GM18519 (cell line): Measurements from ENCODE around the gene F11R.
"Not testable (repeated sequence)": the region's sequence is repeated elsewhere in the genome, so short reads cannot be mapped to it uniquely, and the experiment has no call there.

Experiments used
- ATAC-seq: cut with Tn5 transposase; IDR thresholded peaks from one replicate; pipeline ENCODE4 v1.9.1; 2021; ENCODE audit warnings: mild to moderate bottlenecking, moderate library complexity; ENCODE audit not compliant: unreplicated experiment, low FRiP score

Gene F11R

DNA sequence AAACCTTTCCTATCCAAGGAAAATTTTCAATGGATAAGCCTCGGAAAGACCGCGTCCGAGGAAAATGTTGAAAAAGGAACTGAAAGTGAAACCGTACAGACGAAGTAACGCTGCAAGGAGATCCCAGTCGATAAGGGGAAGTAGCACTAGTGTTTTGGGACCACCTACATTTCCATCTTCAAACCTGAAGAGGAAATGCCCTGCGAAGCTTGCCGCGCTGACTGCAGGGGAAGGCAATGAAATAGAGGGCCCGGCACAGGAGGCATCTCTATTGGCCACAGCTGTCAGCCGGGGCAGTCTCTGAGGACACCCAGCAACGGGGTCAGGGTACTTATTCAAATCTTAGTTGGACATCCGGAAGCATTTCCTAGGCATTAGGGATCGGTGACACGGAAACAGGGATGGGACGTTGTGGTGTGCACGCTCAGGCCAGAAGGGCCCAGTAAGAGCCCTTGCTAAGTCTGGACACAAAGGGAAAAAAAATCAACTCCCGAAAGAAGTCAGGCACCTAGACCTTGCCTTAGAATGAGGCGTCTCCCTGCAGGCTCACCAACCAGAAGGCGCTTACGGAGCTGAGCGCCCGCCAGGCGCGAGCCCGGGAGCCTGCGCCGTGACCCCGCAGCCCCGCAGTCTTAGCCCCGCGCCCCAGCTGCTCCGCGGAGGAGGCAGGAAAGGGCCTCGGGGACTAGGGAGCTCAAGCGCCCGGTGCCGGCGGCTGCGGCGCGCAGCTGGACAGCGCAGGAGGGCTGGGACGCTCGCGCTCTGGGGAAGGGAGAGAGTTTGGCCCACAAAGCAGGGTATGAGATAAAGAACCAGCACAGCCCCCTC, 24.2 kb upstream of the F11R start:
- ATAC-seq: no peak

DNA sequence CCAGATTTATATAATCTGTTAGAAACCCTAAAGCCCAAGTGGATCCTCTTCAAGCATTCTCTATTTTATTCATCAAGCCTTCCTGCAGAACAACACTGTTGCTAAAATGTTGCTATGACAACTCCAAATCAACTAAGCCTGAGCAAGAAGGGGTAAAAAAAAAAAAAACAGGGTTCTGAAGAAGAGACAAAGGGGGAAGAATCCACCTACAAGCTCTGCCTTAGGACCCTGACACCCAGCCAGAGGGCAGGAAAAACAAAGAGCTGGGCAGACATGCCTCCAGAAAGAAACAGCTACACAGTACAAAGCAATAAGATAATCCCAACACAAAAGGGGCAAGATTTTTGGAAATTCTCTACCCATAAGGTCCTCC, 23.6 kb upstream of the F11R start:
- no peak for ATAC-seq

DNA sequence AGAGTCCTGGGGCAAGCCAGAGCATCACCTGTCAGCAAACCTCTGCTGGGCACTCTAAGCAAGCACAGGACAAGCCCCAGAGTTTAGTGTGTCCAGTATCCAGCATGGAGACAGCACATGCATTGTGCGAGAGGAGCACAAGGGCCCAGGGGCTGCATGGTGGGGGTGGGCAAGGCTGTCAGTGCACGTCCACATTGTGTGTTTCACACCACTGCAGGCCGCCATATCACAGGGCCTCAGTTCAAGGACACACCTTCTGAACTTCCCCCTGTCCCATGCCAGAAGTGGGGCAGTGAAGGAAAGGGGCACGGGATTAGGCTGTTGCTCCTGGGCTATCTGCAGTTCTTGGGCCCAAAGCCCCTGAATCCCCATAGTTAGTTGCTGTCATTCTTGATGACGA, 18.6 kb upstream of the F11R start:
- ATAC-seq: no peak

DNA sequence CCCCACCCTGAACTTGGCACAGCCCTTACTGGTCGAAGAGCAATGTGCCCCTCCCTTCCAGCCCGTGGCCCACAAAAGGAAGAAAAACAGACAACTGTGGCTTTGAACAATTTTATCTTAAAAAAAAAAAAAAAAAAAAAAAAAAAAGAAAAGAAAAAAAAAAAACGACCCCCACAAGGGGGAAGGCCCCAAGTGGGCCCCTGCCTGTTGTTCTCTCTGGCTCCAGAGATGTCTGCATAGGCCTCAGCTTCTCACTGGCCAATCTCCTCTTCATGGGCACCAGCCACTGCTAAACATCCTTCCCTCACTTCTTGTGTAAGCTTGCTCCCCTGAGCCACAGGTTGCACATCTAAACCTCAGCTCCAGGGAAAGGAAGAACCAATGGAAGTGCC, 18.2 kb upstream of the F11R start:
- ATAC-seq: no peak

DNA sequence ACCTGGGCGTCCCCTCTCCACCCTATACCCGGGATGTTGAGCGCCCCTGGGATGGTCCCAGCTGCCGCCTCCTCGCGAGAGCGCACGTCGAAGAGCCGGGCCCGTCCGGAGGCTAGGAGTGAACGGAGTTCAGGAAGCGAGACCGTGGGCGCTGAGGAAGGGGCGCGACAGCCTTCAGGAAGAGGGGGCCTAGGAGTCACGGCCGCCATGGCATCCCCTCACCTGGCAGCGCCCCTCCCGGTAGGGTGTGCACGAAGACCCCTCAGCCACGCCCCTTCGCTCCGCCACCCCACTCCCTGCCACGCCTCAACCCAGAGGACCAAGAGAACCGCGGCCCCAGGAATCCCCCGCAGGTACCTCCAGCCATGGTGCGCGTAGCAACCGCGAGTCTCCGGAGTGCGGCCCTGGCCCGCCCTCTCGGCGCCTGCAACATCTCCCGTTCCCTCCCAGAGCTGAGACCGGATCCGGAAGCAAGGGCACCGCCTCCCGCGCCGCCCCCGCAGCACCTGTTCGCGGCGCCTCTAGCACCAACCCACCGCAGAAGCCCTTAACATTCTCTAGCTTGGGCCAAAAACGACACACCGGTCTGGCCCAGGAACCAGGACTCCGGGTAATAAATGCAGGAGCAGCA, 17.7 kb upstream of the F11R start, which contains the start of gene TSTD1:
TSTD1 (minus strand) TSS at position 442 of the 631 bp plus-strand sequence; CDS start at position 367, 75 bp downstream.
- peak; percentile 55 for ATAC-seq

DNA sequence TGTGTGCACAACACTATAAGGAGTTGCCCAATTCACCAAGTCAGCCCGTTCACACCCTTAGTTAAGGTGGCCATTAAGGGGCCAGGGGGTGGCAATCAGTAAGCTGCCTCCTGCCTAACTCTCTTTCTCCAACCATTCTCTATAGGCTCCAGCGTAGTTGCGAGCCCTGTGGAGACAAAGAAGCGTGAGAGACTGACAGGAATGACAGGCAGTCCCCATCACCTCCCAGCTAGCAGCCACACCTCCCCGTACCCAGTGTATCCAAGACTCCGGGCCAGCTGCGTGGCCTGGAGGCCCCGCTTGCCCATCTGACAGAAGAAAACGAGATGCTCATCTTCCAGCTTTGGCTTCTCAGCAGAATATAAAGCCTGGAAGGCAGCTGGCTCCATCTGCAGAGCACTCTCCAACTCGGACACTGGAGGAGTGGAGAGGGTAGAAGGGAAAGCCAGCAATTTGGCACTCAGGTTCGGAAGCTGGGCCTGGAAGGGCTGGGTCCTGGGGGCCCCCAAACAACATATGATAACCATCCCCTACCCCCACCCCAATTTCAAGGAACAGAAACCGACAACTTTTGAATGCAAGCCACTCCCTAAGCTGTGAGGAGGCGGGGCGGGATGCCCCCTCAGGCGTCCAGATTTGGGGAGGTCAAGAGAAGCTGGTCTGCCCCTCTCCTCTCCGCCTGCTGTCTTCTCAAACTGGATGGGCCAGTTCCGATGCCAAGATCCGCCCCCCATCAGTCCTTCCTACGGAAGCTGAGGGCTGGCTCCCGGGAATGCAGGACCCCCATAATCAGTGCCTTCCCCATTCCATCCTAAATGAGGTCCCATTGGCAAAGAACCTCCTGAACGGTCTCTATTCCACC, 16.9 kb upstream of the F11R start:
- ATAC-seq: no peak

DNA sequence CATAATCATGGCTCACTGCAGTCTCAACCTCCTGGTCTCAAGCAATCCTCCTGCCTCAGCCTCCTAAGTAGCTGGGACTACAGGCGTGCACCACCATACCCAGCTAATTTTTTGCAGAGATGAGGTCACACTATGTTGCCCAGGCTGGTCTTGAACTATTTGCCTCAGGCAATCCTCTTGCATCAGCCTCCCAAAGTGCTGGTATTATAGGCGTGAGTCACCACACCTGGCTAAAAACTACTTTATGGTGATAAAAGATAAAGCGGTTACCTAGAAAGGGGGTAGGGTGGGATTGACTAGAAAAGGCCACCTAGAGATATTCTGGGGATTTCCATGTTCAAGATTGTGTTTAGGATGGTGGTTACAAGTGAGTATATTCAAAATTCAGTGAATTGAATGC, 12.8 kb upstream of the F11R start:
- ATAC-seq: no peak

DNA sequence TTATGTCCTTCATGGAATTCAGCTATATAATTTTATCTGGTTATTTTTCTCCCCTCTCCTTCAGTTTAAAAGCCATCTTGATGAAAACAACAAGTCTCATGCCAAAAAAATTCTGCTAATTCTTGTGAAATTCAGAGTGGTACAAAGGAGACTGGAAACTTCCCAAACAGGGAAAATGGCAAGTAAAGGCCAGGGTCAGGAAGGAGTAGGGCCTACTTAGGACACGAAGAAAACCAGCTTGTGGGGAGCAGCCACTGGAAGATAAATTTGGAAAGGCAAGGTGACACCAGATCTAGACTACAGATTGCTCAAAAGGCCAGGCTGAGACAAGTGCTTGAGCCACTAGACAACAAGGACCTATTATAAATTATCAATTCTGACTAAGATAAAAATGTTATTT, 11.5 kb upstream of the F11R start:
- ATAC-seq: no peak

DNA sequence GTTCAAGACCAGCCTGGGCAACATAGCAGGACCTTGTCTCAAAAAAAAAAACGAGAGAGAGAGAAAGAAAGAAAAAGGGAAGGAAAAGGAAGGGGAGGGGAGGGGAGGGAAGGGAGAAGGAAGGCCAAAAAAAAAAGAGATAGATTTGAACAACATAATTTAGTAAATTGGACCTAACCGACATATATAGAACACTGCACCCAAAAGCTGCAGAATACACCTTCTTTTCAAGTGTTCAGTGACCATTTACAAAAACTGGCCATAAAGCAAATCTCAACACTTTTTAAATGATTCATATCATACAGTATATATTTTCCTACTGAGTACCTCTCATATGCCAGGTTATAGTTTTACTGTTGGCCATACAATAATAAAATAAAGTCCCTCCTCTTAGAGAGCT, 10.9 kb upstream of the F11R start:
- no peak for ATAC-seq

DNA sequence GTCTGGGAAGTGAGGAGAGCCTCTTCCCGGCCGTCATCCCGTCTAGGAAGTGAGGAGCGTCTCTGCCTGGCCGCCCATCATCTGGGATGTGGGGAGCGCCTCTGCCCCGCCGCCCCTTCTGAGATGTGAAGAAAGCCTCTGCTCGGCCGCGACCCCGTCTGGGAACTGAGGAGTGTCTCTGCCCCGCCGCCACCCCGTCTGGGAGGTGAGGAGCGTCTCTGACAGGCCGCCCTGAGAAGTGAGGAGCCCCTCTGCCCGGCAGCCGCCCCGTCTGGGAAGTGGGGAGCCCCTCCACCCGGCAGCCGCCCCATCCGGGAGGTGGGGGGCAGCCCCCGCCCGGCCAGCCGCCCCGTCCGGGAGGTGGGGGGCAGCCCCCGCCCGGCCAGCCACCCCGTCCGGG, 8.5 kb upstream of the F11R start:
- ATAC-seq: not testable (repeated sequence)

DNA sequence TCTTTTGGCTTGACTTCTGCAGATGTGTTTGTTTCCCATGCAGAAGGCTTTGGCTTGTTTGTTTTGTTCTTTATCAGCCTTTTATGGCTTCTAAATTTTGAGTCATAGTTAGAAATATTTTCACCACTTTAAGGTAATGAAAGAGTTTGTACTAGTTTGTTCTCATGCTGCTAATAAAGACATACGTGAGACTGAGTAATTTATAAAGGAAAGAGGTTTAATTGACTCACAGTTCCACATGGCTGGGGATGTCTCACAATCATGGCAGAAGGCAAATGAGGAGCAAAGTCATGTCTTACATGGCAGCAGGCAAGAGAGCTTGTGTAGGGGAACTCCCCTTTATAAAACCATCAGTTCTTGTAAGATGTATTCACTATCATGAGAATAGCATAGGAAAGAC, 6.0 kb upstream of the F11R start:
- not testable (repeated sequence) for ATAC-seq

DNA sequence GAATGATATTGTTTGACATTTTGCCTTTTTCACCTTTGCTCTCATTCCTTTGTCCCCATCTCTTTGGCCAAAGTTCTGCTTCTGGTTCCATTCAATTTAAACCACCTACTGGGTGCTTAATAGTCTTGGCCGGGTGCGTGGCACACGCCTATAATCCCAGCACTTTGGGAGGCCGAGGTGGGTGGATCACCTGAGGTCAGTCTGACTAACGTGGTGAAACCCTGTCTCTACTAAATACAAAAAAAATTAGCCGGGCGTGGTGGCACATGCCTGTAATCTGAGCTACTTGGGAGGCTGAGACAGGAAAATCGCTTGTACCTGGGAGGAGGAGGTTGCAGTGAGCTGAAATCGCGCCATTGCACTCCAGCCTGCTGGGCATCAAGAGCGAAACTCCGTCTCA, 1.5 kb upstream of the F11R start:
- ATAC-seq: not testable (repeated sequence)

DNA sequence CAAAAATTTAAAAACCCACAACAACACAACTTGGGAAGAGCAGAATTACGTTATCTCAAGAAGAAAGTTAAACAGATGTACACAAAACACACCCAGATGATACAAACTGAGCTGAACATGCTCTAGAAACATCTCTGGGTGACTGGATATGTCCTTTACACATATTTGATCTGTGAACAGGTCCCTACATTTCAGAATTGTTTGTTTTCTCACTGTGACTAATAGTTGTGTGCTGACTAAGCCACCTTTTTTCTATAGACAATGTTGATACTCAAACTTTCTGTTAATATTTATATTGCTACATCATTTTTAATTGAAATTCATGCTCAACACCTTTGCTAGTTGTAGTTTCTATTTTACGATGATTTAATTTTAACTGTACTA, 1.0 kb upstream of the F11R start:
- no peak for ATAC-seq

DNA sequence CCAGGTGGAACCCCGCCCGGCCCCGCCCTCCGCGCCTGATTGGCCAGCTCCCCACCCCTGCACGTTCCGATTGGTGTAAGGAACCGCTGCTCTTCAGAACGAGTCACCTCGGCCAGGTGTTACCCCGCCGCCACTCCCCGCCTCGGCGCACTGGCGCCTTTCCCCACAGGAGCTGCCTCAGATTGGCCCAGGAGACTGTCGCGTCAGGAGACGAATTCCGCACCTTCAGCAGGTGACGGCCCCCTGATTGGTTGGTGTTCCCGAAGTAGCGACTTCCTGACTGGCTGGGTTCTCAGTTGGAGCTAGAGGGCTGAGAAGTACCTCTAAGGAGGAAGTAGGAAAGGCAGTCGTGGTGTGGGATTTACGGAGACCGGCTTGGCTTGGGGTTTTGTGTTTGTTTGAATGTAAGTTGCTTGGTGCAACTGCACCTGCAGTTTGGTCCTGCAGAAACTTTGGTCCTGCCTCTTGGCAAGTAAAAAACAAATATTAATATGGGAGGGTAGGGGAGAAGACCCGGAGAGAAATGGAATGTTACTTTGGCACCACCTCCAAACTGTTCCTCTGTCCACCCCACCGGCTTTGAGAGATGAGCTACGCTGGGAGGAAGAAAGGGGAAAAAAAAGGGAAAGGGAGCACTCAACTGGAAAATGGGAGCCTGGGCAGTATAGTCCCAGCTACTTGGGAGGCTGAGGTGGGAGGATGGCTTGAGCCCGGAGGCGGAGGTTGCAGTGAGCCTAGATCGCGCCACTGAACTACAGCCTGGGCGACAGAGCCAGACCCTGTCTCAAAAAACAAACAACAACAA, 415 bp upstream of the F11R start:
- ATAC-seq: peak; percentile 68

DNA sequence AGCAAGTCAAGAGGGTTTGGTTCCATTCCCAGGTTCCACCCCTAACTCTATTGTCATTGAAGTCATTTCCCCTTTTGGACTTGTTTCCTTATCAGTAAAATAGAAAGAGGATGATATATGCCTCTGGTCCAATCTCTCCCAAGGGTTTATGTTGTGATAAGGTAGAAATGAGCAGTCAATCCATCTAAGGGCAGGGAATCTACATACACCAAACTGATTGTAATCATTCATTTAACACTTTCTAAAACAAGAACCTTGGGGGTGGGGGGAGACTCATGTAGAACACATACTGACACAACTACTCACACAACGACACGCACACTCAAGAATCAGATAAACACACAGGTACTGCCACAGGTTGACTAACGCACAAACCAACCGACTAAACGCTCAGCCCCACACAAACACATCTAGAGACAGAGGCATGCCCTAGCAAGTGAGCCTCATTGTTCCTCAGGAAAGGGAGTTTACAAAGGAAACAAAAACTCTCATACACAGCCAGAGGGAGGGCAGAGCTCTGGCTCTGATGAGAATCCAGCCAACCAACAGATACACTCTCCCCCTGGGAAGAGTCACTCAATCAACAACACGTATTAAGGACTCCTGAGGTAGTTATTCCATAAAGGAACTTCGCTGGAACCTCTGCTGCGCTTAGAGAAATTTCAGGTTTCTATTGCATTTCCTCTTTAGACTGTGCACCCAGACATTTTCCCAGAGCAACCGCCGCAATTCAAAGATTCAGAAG, 1.0 kb downstream of the F11R start:
- no peak for ATAC-seq

DNA sequence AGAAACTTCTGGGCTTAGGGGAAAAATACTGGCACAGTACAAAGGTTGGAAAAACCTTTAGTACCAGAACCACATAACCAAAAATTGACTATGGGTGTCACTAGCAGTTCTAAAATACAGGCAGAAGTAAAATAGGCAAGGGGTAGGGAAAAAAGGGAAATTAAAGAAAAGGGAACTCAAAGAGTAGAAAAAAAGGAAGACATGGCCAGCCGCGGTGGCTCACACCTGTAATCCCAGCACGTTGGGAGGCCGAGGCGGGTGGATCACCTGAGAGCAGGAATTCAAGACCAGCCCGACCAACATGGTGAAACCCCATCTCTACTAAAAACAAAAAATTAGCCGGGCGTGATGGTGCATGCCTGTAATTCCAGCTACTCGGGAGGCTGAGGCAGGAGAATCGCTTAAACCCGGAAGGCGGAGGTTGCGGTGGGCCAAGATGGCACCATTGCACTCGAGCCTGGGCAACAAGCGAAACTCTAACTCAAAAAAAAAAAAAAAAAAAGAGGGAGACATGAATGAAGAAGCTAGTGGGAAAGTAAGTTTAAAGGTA, 1.8 kb downstream of the F11R start:
- ATAC-seq: not testable (repeated sequence)

DNA sequence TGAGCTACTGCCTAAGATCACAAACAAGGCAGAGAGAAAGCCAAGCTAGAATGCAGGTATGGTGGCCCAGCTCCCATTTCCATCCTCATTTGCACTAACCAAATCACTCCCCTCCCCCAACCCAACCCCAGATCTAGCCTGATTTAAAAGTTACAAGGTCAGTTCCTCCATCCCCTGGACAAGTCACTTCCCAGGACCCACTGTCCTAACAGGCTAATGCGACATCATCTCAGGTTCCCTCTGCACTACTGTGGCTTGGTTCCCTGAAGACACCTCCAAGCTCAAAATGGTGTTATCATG, 2.4 kb downstream of the F11R start:
- ATAC-seq: no peak

DNA sequence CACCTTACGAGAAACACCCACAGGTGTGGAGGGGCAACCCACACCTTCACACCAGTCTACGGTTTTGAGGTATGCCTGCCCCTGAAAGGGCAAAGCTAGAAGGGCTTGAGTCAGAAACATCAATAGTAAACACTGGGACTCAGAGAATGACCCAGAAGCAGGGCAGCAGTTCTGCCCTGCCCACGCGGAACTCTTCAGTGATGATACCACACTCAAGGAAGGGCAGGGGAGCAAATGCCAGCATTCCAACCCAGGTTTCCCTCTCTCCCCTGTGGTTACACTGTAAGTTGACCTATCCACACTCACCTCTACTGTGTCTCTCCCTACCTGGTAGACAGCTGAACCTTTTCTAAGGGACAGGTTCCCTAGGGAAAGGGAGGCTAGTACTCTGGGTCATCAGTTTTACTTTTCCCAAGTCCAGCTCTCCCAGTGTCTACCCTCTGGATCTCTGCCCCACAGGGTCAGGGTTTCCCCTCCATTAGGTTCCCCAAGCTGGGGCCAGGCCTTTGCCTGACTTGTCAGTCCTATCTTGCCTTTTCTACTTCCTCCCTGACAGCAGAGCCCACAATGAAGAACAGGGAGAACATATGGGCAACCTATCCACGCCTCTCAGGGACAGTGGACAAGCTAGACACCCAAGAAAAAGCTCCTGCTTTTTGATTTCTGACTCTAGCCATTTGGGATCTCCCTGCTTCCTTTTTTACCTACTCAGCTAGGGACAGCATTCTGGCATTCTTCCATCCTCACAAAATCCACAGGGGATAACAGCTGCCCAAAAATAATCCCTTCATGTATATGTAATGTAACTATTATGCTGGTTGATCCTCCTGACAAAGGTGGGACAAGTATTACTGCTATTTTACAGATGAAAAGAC, 3.0 kb downstream of the F11R start:
- ATAC-seq: no peak

DNA sequence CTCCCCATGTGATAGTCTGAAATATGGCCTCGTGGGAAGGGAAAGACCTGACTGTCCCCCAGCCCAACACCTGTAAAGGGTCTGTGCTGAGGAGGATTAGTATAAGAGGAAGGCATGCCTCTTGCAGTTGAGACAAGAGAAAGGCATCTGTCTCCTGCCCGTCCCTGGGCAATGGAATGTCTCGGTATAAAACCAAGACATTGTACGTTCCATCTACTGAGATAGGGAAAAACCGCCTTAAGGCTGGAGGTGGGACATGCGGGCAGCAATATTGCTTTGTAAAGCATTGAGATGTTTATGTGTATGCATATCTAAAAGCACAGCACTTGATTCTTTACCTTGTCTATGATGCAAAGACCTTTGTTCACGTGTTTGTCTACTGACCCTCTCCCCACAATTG, 3.8 kb downstream of the F11R start:
- not testable (repeated sequence) for ATAC-seq
